Liver (tissue), 9 donors: ENCODE data around the gene MUTYH. TPM values are rescaled to one million over a fixed set of nuclear protein-coding genes. Genes with fewer than 3 reads are reported as not detected.

Experiments used
- DNase-seq: peaks from one replicate; pipeline ENCODE4 v3.0.0-alpha.2; 2017; ENCODE audit warnings: low spot score
- H3K27ac ChIP-seq, 2 donors: one replicate each; pipeline ENCODE4 v1.7.0; 2013; ENCODE audit warnings: inconsistent platforms in 2 of 2, low read length in 2 of 2, control low read depth in 1 of 2, low read depth in 1 of 2, mild to moderate bottlenecking in 1 of 2
- H3K27me3 ChIP-seq, 4 donors: one replicate each; pipeline versions ENCODE4 v1.6.1 to v1.7.0; 2013; ENCODE audit warnings: low read length in 3 of 4, inconsistent platforms in 1 of 4, mild to moderate bottlenecking in 1 of 4, moderate library complexity in 1 of 4; ENCODE audit not compliant: control insufficient read depth in 4 of 4, insufficient read depth in 4 of 4
- H3K36me3 ChIP-seq, 4 donors: one replicate each; pipeline versions ENCODE4 v1.6.1 to v1.7.0; 2013; ENCODE audit warnings: low read length in 3 of 4, mild to moderate bottlenecking in 3 of 4, low read depth in 1 of 4, moderate library complexity in 1 of 4; ENCODE audit not compliant: control insufficient read depth in 4 of 4, insufficient read depth in 3 of 4
- H3K4me1 ChIP-seq, 4 donors: one replicate each; pipeline versions ENCODE4 v1.6.1 to v1.7.0; 2013; ENCODE audit warnings: low read length in 3 of 4, mild to moderate bottlenecking in 3 of 4, moderate library complexity in 1 of 4; ENCODE audit not compliant: control insufficient read depth in 4 of 4, insufficient read depth in 4 of 4
- H3K4me3 ChIP-seq, 3 donors: one replicate each; pipeline versions ENCODE4 v1.6.1 to v1.7.0; 2013; ENCODE audit warnings: low read length in 3 of 3, control low read depth in 1 of 3, low read depth in 1 of 3, mild to moderate bottlenecking in 1 of 3
- H3K9ac ChIP-seq, 2 donors: one replicate each; pipeline ENCODE4 v1.7.0; 2013; ENCODE audit warnings: low read length in 2 of 2, mild to moderate bottlenecking in 2 of 2, moderate library complexity in 2 of 2, control low read depth in 1 of 2, low read depth in 1 of 2
- H3K9me3 ChIP-seq, 4 donors: one replicate each; pipeline versions ENCODE4 v1.6.1 to v1.7.0; 2013; ENCODE audit warnings: low read length in 3 of 4; ENCODE audit not compliant: control insufficient read depth in 4 of 4
- EGR1 ChIP-seq, 2 donors: IDR thresholded peaks; 2 replicates each; pipeline ENCODE4 v1.6.1; 2016 to 2018; ENCODE audit warnings: antibody characterized with exemption in 2 of 2, low read depth in 2 of 2
- FOXA1 ChIP-seq: IDR thresholded peaks from 2 replicates; pipeline ENCODE4 v1.6.1; 2016; ENCODE audit warnings: antibody characterized with exemption
- GABPA ChIP-seq, 2 donors: IDR thresholded peaks in 1 of 2; conservative IDR thresholded peaks in 1 of 2; 2 replicates each; pipeline ENCODE4 v1.6.1; 2016; ENCODE audit warnings: antibody characterized with exemption in 2 of 2, mild to moderate bottlenecking in 1 of 2, moderate library complexity in 1 of 2
- JUND ChIP-seq, 2 donors: IDR thresholded peaks; 2 replicates each; pipeline ENCODE4 v1.6.1; 2016; ENCODE audit warnings: antibody characterized with exemption in 2 of 2
- RXRA ChIP-seq, 2 donors: IDR thresholded peaks; 2 replicates each; pipeline ENCODE4 v1.6.1; 2017 to 2018; ENCODE audit warnings: antibody characterized with exemption in 2 of 2, mild to moderate bottlenecking in 1 of 2
- SP1 ChIP-seq: IDR thresholded peaks from 2 replicates; pipeline ENCODE4 v1.6.1; 2018; ENCODE audit warnings: antibody characterized with exemption, mild to moderate bottlenecking
- YY1 ChIP-seq: IDR thresholded peaks from 2 replicates; pipeline ENCODE4 v1.6.1; 2016; ENCODE audit warnings: antibody characterized with exemption, mild to moderate bottlenecking
- WGBS: extraction: QIAGEN DNeasy Blood & Tissue Kit; methylation state at CpG from one replicate; pipeline ENCODE4 v1.1.7; 2013; 5-methylcytosine and 5-hydroxymethylcytosine counted together
- polyA plus RNA-seq, 2 donors: library from polyadenylated mRNA; stranded (reverse) in 1 of 2; unstranded in 1 of 2; fragments of 200-250 nt in 1 of 2; fragments of >200 nt in 1 of 2; fragmentation: Nextera tagmentation in 1 of 2; extraction: Ambion mirVana in 1 of 2; gene quantifications; one replicate each; pipeline versions ENCODE4 v1.2.1 to v1.2.3, GENCODE V29; 2013 to 2015
- total RNA-seq, 2 donors: library from RNA; depleted of rRNA; stranded (reverse); fragments of >200 nt; gene quantifications; one replicate each; pipeline ENCODE4 v1.2.3, GENCODE V29; 2014
- TF ChIP-seq, protein P1 (sequence below): fragments of 150-350 bp; IDR thresholded peaks from 2 replicates; pipeline ENCODE4 v1.5.1; 2017; ENCODE audit warnings: improper control_type of control experiment, low read depth, low read length; ENCODE audit not compliant: missing input control
- TF ChIP-seq, protein P2 (sequence below): IDR thresholded peaks from 2 replicates; pipeline ENCODE4 v1.6.1; 2016; ENCODE audit warnings: antibody characterized with exemption
- TF ChIP-seq, protein P3 (sequence below): IDR thresholded peaks from 2 replicates; pipeline ENCODE4 v1.6.1; 2016; ENCODE audit warnings: antibody characterized with exemption, mild to moderate bottlenecking
- TF ChIP-seq, protein P4 (sequence below): IDR thresholded peaks from 2 replicates; pipeline ENCODE4 v1.6.1; 2016; ENCODE audit warnings: antibody characterized with exemption
- donor health status: healthy.
- donor health status: healthy.
- donor health status: healthy.
- donor health status: healthy.
- donor health status: healthy.

The MUTYH gene
- total and polyA plus RNA-seq, 4 donors = 5.2 to 10.0 (median 8.2) TPM

GRCh38 chr1:45332346-45332720 lies 7.9 kb downstream of the MUTYH start (continued):
- TF ChIP-seq, protein P1, sequence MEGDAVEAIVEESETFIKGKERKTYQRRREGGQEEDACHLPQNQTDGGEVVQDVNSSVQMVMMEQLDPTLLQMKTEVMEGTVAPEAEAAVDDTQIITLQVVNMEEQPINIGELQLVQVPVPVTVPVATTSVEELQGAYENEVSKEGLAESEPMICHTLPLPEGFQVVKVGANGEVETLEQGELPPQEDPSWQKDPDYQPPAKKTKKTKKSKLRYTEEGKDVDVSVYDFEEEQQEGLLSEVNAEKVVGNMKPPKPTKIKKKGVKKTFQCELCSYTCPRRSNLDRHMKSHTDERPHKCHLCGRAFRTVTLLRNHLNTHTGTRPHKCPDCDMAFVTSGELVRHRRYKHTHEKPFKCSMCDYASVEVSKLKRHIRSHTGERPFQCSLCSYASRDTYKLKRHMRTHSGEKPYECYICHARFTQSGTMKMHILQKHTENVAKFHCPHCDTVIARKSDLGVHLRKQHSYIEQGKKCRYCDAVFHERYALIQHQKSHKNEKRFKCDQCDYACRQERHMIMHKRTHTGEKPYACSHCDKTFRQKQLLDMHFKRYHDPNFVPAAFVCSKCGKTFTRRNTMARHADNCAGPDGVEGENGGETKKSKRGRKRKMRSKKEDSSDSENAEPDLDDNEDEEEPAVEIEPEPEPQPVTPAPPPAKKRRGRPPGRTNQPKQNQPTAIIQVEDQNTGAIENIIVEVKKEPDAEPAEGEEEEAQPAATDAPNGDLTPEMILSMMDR = no peak

DNA sequence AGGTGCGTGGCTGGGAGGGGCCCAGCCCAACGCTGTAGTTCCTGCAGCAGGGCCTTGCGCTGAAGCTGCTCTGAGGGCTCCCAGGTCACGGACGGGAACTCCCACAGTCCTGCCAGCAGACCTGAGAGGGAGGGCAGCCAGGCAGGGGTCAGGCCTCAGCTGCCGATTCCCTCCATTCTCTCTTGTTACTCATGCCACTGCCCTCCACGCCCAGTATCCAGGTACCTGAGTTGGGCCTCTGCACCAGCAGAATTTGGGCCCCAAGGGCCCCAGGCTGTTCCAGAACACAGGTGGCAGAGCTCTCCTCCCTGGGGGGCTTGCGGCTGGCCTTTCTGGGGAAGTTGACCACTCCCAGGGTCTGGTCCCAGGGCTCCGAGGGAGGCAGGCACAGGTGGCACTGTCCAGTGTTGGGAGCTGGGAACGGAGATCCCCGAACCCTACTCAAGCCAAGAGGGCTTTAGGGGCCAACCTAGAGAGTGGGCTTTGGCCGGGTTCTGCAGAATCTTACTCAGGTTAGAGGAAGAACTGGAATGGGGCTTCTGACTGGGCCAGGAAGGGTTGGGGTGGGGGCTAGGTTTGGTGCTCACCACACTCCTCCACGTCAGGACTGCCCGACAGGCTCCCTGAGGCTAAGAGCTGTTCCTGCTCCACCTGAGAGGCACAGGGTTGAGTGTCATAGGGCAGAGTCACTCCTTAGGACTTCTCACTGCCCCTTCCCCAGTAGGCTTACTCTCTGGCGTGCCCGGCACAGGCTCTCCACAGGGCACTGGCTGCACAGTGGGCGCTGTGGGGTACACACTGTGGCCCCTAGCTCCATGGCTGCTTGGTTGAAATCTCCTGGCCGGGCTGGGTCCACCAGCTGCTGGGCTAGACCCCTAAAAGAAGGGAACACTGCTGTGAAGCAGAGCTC lies 8.5 kb downstream of the MUTYH start:
- 98% methylated on average over 18 of the region's 18 CpGs for WGBS
- H3K4me1 ChIP-seq = peaks cover 3 to 15% (median 7%) of the 10 kb centered on the region in 4 donors
- no peaks in the 10 kb centered on the region for H3K9me3 ChIP-seq
- peaks cover 2 to 25% (median 6%) of the 10 kb centered on the region in 4 donors for H3K36me3 ChIP-seq
- no peaks in the 10 kb centered on the region for H3K27me3 ChIP-seq
- no peak overlapping the region for H3K4me3 ChIP-seq
- H3K27ac ChIP-seq = no peak overlapping the region
- no peak overlapping the region for H3K9ac ChIP-seq
- no peak for TF ChIP-seq SP1
- no peak for TF ChIP-seq FOXA1
- TF ChIP-seq JUND (IDR thresholded peaks at IDR 0.05) = no peak
- TF ChIP-seq, protein P2, sequence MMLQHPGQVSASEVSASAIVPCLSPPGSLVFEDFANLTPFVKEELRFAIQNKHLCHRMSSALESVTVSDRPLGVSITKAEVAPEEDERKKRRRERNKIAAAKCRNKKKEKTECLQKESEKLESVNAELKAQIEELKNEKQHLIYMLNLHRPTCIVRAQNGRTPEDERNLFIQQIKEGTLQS = no peak
- TF ChIP-seq, protein P1 = no peak
- TF ChIP-seq, protein P3, sequence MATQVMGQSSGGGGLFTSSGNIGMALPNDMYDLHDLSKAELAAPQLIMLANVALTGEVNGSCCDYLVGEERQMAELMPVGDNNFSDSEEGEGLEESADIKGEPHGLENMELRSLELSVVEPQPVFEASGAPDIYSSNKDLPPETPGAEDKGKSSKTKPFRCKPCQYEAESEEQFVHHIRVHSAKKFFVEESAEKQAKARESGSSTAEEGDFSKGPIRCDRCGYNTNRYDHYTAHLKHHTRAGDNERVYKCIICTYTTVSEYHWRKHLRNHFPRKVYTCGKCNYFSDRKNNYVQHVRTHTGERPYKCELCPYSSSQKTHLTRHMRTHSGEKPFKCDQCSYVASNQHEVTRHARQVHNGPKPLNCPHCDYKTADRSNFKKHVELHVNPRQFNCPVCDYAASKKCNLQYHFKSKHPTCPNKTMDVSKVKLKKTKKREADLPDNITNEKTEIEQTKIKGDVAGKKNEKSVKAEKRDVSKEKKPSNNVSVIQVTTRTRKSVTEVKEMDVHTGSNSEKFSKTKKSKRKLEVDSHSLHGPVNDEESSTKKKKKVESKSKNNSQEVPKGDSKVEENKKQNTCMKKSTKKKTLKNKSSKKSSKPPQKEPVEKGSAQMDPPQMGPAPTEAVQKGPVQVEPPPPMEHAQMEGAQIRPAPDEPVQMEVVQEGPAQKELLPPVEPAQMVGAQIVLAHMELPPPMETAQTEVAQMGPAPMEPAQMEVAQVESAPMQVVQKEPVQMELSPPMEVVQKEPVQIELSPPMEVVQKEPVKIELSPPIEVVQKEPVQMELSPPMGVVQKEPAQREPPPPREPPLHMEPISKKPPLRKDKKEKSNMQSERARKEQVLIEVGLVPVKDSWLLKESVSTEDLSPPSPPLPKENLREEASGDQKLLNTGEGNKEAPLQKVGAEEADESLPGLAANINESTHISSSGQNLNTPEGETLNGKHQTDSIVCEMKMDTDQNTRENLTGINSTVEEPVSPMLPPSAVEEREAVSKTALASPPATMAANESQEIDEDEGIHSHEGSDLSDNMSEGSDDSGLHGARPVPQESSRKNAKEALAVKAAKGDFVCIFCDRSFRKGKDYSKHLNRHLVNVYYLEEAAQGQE = no peak
- no peak for TF ChIP-seq YY1
- TF ChIP-seq, protein P4, sequence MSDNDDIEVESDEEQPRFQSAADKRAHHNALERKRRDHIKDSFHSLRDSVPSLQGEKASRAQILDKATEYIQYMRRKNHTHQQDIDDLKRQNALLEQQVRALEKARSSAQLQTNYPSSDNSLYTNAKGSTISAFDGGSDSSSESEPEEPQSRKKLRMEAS = no peak
- TF ChIP-seq EGR1 (IDR thresholded peaks at IDR 0.05; ENCODE audit: low read depth in 2 of 2) = no peak
- TF ChIP-seq RXRA (IDR thresholded peaks at IDR 0.05) = no peak
- TF ChIP-seq GABPA (IDR thresholded peaks at IDR 0.05 in 1 of 2, conservative IDR thresholded peaks at IDR 0.05 in 1 of 2) = no peak
- no peak for DNase-seq
